ENCODE data around the gene SLC9A5. TPM values are rescaled to one million over a fixed set of nuclear protein-coding genes. Genes with fewer than 3 reads are reported as not detected.
A peak's percentile ranks its signal among the peaks of the same experiment; 100 is the strongest.

The SLC9A5 gene
- total RNA-seq, 1 donor from 2014 or later: 17.2 TPM

DNA sequence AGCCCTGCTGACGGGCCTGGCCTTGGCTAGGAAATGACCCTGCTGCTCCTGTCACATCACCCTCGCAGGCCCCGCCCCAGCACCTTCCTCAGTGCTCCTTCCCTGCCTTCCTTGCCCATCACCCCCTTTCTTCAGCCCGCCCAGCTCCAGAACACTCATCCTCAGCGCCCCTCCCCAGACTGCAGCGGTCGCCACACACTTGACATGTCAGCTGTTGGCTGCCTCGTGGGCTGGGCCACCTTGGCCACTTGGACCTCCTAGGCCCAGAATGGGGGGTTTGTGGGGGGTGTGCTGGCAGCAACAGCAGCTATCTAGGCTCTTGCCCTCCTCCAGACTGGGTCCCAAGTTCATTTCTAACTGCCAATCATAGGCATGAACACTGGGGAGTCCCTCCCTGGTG, 39.2 kb upstream of the SLC9A5 start:
- Mint-ChIP-seq H3K4me1 (ENCODE audit: unreplicated experiment) (peaks cover 29% of the 10 kb centered on the region), H3K36me3 (ENCODE audit: low read depth, unreplicated experiment) (peaks cover 11% of the 10 kb centered on the region), H3K27me3 (ENCODE audit: unreplicated experiment) (peaks cover 27% of the 10 kb centered on the region), H3K27ac (ENCODE audit: unreplicated experiment) (no peak overlapping the region), H3K9me3 (ENCODE audit: unreplicated experiment) (no peaks in the 10 kb centered on the region), H3K4me3 (ENCODE audit: unreplicated experiment) (peak overlapping the region; percentile 86)
- TF ChIP-seq, protein P1, sequence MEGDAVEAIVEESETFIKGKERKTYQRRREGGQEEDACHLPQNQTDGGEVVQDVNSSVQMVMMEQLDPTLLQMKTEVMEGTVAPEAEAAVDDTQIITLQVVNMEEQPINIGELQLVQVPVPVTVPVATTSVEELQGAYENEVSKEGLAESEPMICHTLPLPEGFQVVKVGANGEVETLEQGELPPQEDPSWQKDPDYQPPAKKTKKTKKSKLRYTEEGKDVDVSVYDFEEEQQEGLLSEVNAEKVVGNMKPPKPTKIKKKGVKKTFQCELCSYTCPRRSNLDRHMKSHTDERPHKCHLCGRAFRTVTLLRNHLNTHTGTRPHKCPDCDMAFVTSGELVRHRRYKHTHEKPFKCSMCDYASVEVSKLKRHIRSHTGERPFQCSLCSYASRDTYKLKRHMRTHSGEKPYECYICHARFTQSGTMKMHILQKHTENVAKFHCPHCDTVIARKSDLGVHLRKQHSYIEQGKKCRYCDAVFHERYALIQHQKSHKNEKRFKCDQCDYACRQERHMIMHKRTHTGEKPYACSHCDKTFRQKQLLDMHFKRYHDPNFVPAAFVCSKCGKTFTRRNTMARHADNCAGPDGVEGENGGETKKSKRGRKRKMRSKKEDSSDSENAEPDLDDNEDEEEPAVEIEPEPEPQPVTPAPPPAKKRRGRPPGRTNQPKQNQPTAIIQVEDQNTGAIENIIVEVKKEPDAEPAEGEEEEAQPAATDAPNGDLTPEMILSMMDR (IDR thresholded peaks at IDR 0.05; ENCODE audit: unreplicated experiment): no peak
- DNase-seq (ENCODE audit: low spot score): no peak

DNA sequence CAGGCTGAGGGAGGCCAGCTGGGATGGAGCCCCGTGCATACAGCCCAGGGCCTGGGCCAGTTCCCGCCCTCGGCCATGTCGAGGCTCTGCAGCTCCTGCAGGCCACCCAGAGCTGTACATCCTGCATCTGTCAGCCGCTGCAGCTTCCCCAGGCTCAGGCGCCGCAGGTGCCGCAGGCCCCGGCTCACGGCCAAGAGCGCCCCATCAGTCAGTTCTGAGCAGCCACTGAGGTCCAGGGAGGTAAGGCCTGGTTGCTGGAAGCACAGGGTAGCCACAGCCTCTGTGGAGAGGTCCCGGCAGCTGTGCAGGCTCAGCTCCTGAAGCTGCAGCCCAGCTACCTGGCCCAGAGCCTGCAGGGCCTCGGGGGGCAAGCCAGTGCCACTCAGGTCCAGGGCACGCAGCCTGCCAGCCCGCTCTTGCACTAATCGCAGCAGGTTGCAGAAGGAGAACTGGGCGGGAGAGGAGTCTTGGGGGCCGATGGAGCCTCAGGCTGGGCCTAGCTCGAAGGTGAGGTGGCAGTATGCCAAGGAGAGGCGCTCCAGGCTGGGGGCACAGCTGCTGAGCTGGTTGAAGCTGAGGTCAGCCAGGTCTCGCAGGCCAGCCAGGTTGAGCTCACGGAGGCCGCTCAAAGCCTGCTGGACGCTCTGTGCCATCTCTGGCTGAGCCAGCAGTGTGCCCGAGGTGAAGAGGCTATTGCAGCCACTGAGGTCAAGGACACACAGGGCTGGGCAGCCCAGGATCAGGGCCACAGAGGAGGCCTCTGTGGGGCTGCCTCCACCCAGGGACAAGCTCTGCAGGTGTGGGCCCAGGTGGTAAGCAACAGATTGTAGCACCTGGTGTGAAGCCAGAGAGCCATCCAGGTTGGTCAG, 38.5 kb upstream of the SLC9A5 start:
- TF ChIP-seq, protein P1 (IDR thresholded peaks at IDR 0.05; ENCODE audit: unreplicated experiment): no peak
- H3K4me1 Mint-ChIP-seq (ENCODE audit: unreplicated experiment): peaks cover 34% of the 10 kb centered on the region
- H3K4me3 Mint-ChIP-seq (ENCODE audit: unreplicated experiment): no peak overlapping the region
- no peak for DNase-seq (ENCODE audit: low spot score)
- peaks cover 29% of the 10 kb centered on the region for H3K27me3 Mint-ChIP-seq (ENCODE audit: unreplicated experiment)
- no peaks in the 10 kb centered on the region for H3K9me3 Mint-ChIP-seq (ENCODE audit: unreplicated experiment)
- H3K27ac Mint-ChIP-seq (ENCODE audit: unreplicated experiment): no peak overlapping the region
- peaks cover 11% of the 10 kb centered on the region for H3K36me3 Mint-ChIP-seq (ENCODE audit: low read depth, unreplicated experiment)

DNA sequence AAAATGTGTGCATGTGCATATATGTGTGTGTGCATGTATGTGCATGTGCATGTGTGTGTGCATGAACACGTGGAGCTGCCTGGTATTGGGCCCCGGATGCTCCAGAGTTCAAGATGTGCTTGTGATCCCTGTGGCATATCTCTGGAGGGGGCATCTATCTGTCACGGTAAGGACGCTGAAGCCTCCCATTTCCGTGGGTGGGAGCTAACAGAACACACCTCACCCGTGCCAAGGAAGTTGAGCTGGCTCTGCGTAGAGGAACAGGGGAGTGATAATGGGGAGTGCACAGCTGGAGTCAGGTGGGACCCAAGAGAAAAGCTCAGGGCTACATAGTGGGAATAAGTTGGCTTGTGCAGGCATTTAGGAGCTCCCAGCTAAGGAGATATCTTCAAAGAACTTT, 37.1 kb upstream of the SLC9A5 start:
- peaks cover 47% of the 10 kb centered on the region for H3K4me1 Mint-ChIP-seq (ENCODE audit: unreplicated experiment)
- H3K9me3 Mint-ChIP-seq (ENCODE audit: unreplicated experiment): no peaks in the 10 kb centered on the region
- H3K27ac Mint-ChIP-seq (ENCODE audit: unreplicated experiment): peak overlapping the region; percentile 16
- H3K36me3 Mint-ChIP-seq (ENCODE audit: low read depth, unreplicated experiment): peaks cover 11% of the 10 kb centered on the region
- DNase-seq (ENCODE audit: low spot score): no peak
- TF ChIP-seq, protein P1 (IDR thresholded peaks at IDR 0.05; ENCODE audit: unreplicated experiment): no peak
- H3K4me3 Mint-ChIP-seq (ENCODE audit: unreplicated experiment): peak overlapping the region; percentile 48
- H3K27me3 Mint-ChIP-seq (ENCODE audit: unreplicated experiment): peaks cover 31% of the 10 kb centered on the region

DNA sequence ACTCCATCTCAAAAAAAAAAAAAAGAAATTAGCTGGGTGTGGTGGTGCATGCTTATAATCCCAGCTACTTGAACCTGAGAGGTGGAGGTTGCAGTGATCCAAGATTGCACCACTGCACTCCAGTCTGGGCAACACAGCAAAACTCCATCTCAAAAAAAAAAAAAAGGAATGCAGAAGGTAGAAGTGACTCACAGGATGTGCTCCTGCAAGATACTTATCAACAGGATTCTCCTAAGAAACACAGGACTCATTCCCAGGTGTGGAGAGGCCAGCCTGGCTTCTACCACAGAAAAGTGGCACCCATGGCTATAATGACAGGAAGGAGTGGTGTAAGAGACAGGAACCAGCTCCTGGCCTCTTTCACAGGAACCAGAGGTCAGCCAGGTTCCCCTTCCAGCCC, 36.0 kb upstream of the SLC9A5 start:
- Mint-ChIP-seq H3K27me3 (ENCODE audit: unreplicated experiment) (peaks cover 35% of the 10 kb centered on the region), H3K27ac (ENCODE audit: unreplicated experiment) (peak overlapping the region; percentile 90), H3K9me3 (ENCODE audit: unreplicated experiment) (no peaks in the 10 kb centered on the region), H3K4me3 (ENCODE audit: unreplicated experiment) (peak overlapping the region; percentile 42), H3K4me1 (ENCODE audit: unreplicated experiment) (peaks cover 58% of the 10 kb centered on the region), H3K36me3 (ENCODE audit: low read depth, unreplicated experiment) (peaks cover 21% of the 10 kb centered on the region)
- TF ChIP-seq, protein P1 (IDR thresholded peaks at IDR 0.05; ENCODE audit: unreplicated experiment): no peak
- DNase-seq (ENCODE audit: low spot score): no peak
